Spinal cord (tissue), 10 donors: Measurements from ENCODE around the gene SEMA4C. TPM values are rescaled to one million over a fixed set of nuclear protein-coding genes. Genes with fewer than 3 reads are reported as not detected.

Source experiments
- DNase-seq, 6 donors: peaks; one replicate each; pipeline versions ENCODE4 v3.0.0 to v3.0.0-alpha.2; 2013 to 2015; ENCODE audit warnings: low spot score in 6 of 6, low read depth in 4 of 6
- H3K27ac ChIP-seq: one replicate; pipeline ENCODE4 v1.5.1; 2013; ENCODE audit warnings: low read depth, low read length, control low read depth
- H3K27me3 ChIP-seq: one replicate; pipeline ENCODE4 v1.6.1; 2013; ENCODE audit warnings: low read length; ENCODE audit not compliant: control insufficient read depth, insufficient read depth
- H3K36me3 ChIP-seq: one replicate; pipeline ENCODE4 v1.6.1; 2013; ENCODE audit warnings: low read length; ENCODE audit not compliant: control insufficient read depth, insufficient read depth
- H3K4me1 ChIP-seq: one replicate; pipeline ENCODE4 v1.6.1; 2013; ENCODE audit warnings: low read length; ENCODE audit not compliant: control insufficient read depth, insufficient read depth
- H3K4me3 ChIP-seq: one replicate; pipeline ENCODE4 v1.5.1; 2013; ENCODE audit warnings: low read depth, low read length, control low read depth
- H3K9me3 ChIP-seq: one replicate; pipeline ENCODE4 v1.6.1; 2013; ENCODE audit warnings: low read length; ENCODE audit not compliant: control insufficient read depth, insufficient read depth
- whole genome bisulfite sequencing: methylation state at CpG from one replicate; pipeline ENCODE4 v1.1.5; 2013; ENCODE audit warnings: missing lambda C conversion rate; ENCODE audit not compliant: insufficient coverage; 5-methylcytosine and 5-hydroxymethylcytosine counted together
- polyA plus RNA-seq, 2 donors: library from polyadenylated mRNA; unstranded; fragments of 120-200 nt; gene quantifications; one replicate each; pipeline ENCODE4 v1.2.1, GENCODE V29; 2013; ENCODE audit not compliant: insufficient read length in 2 of 2
- total RNA-seq, 2 donors: library from RNA; depleted of rRNA in 1 of 2; stranded (reverse); fragments of 120-200 nt in 1 of 2; fragments of >200 nt in 1 of 2; gene quantifications; one replicate each; pipeline versions ENCODE4 v1.2.3 to v1.2.4, GENCODE V29; 2013 to 2014
- donor health status: healthy.

Gene SEMA4C
- total and polyA plus RNA-seq, 4 donors, result 35.9 to 84.0 (median 57.4) TPM

DNA sequence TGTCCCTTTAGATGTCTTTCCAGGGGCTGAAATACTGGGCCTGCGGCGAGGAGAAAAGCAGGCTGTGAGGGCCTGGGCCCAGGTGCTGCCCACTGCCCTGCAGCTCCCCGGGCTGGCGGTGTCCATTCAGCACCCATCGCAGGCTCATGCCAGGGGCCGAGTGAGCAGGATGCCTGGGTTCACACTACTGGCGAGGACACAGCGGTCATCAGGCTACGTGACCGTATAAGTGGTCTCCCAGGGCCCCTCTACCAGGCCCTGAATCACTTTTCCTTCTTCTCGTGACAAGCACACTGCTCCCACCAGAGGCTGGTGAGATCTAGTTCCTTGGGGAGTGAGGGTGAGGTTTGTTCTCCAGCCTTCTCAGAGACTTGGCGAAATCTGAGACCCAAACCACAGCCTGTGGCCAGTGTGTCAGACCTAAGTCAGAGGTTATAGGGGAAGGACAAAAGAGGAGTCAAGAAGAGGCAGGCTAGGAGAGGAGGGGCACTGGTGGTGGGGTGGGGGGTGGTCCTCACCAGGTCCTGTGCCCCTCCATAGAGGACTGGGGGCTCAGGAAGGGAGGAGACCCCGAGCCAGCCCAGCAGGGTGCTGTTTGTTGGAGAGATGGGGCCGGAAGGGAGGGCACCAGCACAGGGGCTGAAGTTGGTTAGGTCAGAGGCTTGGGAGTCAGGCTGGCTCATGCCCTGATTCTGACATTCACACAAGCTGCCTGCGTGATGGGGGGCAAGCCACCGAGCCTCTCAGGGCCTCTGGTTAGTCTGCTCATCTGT, 6.6 kb upstream of the SEMA4C start:
- Histone ChIP-seq H3K4me3 (no peak overlapping the region), H3K4me1 (peaks cover 82% of the 10 kb centered on the region), H3K27ac (peak overlapping the region; percentile 89), H3K9me3 (no peaks in the 10 kb centered on the region), H3K27me3 (no peaks in the 10 kb centered on the region), H3K36me3 (no peaks in the 10 kb centered on the region)
- DNase-seq, result no peak
- WGBS, result 69% methylated on average over 13 of the region's 16 CpGs

DNA sequence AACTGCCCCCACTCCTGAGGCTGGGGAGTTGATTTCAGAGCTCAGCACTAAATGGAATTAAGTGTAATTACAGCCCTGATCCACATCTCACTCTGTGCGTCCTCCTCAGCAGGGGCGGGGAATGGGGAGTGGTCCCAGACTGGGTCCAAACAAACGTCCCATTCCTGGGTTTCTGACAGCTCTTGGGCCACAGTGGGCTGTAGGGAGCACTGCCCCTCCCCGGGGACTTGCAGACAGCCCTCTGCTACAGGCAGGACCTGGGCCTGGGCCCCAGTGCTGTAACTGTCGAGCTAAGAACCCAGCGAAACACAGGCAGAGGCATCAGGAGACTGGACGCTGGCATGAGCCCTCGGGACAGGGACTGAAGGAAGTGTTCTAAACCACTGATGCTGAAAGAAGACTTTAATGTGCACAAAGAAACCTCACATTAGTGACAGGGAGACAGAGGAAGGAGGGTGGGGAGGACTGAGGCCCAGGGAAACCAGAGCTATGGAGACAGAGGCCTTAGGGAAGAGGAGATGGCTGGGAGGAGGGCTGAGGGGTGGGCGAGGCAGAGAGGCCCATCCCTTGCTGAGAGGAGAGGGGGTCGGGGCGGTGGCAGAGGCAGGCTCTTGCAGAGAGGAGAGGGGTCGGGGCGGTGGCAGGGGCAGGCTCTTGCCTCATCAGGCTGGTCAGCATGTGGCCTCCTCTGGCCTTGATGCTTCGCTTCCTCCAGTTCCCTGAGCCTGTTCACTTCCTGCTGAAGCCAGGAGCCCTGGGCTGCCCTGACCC, 5.8 kb upstream of the SEMA4C start:
- Histone ChIP-seq H3K27me3 (no peaks in the 10 kb centered on the region), H3K4me3 (no peak overlapping the region), H3K9me3 (no peaks in the 10 kb centered on the region), H3K27ac (peak overlapping the region; percentile 89), H3K36me3 (no peaks in the 10 kb centered on the region), H3K4me1 (peaks cover 83% of the 10 kb centered on the region)
- DNase-seq, result peak in 3 of 6 donors; percentile 44 to 79 (median 67)
- WGBS, result 26% methylated on average over 14 of the region's 14 CpGs

DNA sequence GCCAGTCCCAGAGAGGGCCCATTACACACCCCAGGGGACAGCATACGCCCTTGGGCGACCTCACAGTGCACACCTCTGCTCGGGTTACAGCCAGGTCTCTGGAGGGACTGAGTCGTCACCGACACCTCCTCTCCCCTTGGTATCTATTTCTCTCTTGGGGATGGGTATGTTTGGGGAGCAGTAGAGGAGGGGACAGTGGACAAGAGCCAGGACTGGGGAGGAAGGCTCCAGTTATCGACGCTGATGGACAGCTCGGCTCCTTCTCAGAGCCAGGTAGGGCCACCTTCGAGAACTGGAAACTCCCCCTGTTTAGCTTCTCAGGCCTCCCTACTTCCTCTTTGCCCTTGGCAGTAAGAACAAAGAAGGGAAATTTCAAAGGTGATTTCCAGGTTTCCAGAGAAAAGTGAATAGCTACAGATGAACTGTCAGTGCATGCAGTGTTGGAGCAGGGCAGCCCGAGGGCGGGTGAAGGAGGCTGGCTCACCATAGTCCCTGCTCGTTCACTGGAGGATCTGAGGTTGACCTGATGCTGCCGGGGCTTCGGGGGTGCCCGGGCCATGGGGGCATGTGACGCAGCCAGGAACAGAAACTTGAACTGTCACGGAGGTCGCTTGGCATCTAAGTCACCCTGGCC, 4.4 kb upstream of the SEMA4C start:
- DNase-seq, result no peak
- Histone ChIP-seq H3K36me3 (no peaks in the 10 kb centered on the region), H3K27ac (peak overlapping the region; percentile 89), H3K9me3 (no peaks in the 10 kb centered on the region), H3K27me3 (no peaks in the 10 kb centered on the region), H3K4me1 (peaks cover 85% of the 10 kb centered on the region), H3K4me3 (no peak overlapping the region)
- 58% methylated on average over 14 of the region's 18 CpGs for WGBS

DNA sequence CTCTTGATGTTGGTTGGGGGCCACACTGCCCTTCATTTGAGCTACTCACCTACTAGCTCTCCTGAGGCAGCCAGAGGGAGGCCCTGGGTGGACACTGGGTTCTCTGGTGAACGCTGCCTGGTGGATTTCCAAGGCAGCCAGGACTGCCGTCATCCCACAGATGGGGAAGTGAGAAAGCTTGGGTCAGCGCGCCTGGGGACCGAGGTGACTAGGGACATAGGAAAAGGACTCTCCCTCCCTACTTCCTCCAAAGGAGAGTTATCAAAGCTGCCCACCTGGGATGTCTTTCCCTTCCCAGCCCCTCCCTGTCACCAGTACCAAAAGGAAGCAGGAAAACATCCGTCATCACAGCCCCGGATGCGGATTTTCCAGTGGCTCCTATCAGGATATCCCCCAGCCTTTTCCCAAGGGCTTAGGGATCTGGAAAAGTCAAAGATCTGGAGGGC, 3.8 kb upstream of the SEMA4C start:
- H3K36me3 ChIP-seq, result no peaks in the 10 kb centered on the region
- no peak overlapping the region for H3K27ac ChIP-seq
- WGBS, result 71% methylated on average over 4 of the region's 8 CpGs
- no peak for DNase-seq
- H3K4me1 ChIP-seq, result peaks cover 78% of the 10 kb centered on the region
- H3K27me3 ChIP-seq, result no peaks in the 10 kb centered on the region
- H3K4me3 ChIP-seq, result no peak overlapping the region
- no peaks in the 10 kb centered on the region for H3K9me3 ChIP-seq

DNA sequence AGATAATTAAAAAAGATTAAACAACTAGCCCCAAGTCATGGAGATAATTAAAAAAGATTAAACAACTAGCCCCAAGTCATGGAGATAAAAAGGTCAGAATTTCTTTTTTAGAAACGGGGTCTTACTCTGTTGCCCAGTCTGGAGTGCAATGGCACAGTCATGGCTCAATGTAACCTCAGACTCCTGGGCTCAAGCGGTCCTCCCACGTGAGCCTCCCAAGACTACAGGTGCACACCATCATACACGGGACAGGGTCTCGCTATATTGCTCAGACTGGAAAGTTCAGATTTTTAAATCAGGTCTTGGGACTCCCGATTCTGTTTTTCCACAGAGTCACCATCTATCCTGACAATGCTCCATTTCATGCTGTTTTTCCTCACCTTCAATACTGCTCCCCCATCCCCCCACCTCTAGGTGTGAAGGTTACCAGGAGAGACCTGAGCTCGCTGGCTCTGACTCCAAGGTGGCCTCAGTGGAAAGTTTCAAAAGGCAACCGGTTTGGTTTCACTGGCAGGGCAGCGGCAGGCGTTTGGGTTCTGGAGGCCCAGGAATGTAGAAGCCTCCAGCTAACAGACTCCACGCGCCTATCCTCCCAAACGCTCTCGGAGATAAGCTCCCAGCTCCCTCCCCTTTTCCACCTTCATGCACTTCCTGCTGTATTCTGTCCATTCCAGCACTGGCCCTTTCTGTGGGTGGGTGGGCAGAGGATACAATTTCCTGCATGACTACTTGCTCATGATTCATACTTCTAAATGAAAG, 2.9 kb upstream of the SEMA4C start:
- H3K27me3 ChIP-seq, result no peaks in the 10 kb centered on the region
- peaks cover 6% of the 10 kb centered on the region for H3K36me3 ChIP-seq
- DNase-seq, result no peak
- H3K27ac ChIP-seq, result no peak overlapping the region
- WGBS, result 91% methylated on average over 9 of the region's 14 CpGs
- peaks cover 76% of the 10 kb centered on the region for H3K4me1 ChIP-seq
- H3K4me3 ChIP-seq, result no peak overlapping the region
- H3K9me3 ChIP-seq, result no peaks in the 10 kb centered on the region

DNA sequence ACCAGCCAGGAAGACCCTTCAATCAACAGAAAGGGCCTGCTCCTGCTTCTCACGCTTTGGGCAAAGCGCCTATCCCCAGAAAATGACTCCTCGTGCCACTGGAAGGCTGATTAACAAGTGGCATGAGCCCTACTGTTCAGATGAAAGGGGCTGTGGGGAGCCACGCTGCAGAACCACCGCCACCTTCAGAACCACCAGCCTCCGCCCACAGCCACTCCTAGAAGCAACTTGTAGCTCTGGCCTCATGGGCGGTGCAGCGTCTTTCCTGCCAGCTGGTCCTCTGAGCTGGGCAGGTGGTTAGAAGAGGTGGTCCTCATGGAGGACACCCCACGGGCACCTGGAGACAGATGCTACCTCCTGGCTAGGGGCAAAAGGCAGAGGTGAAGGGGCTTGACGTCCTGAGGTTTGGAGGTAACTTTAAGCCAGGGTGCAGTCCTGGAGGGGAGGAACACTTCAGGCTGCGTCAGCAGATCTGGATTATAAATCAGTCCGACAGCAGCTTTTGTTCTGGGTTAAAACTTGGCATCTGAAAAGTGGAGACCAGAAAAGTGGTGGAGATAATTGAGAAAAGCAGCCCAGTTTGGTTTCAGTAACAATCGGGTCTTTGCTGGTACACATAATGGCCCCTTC, 861 bp upstream of the SEMA4C start:
- H3K4me1 ChIP-seq, result peaks cover 76% of the 10 kb centered on the region
- peaks cover 26% of the 10 kb centered on the region for H3K36me3 ChIP-seq
- no peaks in the 10 kb centered on the region for H3K27me3 ChIP-seq
- no peaks in the 10 kb centered on the region for H3K9me3 ChIP-seq
- peak overlapping the region; percentile 46 for H3K4me3 ChIP-seq
- H3K27ac ChIP-seq, result peak overlapping the region; percentile 97
- WGBS, result 20% methylated on average over 6 of the region's 13 CpGs
- peak in 4 of 6 donors; percentile 58 to 87 (median 78) for DNase-seq

DNA sequence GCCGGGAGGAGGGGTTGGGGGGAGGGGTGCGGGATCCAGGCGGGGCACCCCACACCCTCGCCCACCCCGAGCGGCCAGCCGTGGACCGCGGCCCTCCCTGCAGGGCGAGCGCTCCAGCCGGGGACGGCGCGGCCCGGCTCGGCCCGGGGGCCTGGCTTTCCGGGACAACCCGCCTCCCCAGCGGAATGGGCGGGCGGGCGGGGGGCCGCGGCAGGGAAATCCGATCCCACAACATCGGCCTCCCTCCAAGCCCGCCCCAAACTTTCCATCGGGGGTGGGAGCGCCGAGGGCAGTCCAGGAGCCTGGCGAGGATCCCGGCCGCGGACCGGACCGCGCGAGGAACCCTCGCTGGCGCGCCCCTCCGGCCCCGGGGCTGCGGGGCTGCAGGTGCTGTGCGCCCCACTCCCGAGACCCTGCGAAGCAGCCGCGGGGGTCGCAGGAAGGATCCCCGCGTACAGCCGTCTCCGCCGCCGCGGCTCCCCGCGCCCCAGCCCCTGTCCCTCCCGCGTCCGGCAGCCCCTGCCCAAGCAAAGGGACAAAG, 529 bp downstream of the SEMA4C start:
- peaks cover 40% of the 10 kb centered on the region for H3K36me3 ChIP-seq
- no peaks in the 10 kb centered on the region for H3K27me3 ChIP-seq
- H3K27ac ChIP-seq, result peak overlapping the region; percentile 90
- peak overlapping the region; percentile 77 for H3K4me3 ChIP-seq
- H3K4me1 ChIP-seq, result peaks cover 72% of the 10 kb centered on the region
- DNase-seq, result peak in 3 of 6 donors; percentile 43 to 85 (median 71)
- H3K9me3 ChIP-seq, result no peaks in the 10 kb centered on the region
- under 1% methylated on average over 64 of the region's 64 CpGs for WGBS

DNA sequence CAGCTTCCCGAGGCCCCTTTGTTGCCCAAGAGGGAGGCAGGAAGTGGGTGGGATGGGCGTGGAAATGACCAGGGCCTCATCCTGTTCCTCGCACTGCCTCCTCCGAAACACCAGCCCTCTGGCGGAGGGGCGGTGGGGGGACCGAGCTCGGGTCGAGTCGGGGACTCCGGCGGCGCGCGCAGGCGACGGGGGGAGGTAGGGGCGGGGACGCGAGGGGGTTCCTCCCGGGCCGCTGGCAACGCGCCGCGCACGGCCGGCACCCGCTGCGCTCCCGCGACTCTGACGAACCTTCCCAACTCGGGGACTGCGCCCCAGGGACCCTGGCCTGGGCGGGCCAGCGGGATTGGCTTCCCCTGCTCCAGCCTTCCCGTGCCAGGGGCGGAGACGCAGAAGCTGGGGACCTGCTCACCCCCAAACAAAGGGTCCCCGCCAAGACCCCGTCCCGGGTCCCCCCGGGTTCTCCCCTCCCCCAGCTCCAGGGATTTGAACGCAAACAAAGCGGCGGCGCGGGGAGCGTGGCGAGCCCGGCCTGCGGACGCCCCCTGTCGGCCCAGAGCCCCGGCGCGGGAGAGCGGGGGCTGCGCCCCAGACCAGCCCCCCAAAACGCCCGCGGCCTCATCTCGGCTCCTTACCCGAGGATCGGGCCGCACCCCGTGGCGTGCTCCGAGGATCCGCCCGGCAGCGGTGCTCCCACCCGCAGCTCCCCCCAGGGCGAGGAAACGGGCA, 1.2 kb downstream of the SEMA4C start:
- Histone ChIP-seq H3K27me3 (no peaks in the 10 kb centered on the region), H3K4me1 (peaks cover 71% of the 10 kb centered on the region)

More for the DNA sequence above, 1.2 kb downstream of the SEMA4C start:
- Histone ChIP-seq H3K4me3 (peak overlapping the region; percentile 77), H3K9me3 (no peaks in the 10 kb centered on the region), H3K36me3 (peaks cover 46% of the 10 kb centered on the region), H3K27ac (peak overlapping the region; percentile 90)
- peak in 4 of 6 donors; percentile 46 to 94 (median 76) for DNase-seq
- 0% methylated on average over 73 of the region's 76 CpGs for WGBS
